NCI-H345 (cell line): Measurements from ENCODE around the gene ATP1A4.

Experiments used
- DNase-seq: peaks from one replicate; lab custom pipeline; 2025; lab: John Stamatoyannopoulos, UW

Gene ATP1A4

DNA sequence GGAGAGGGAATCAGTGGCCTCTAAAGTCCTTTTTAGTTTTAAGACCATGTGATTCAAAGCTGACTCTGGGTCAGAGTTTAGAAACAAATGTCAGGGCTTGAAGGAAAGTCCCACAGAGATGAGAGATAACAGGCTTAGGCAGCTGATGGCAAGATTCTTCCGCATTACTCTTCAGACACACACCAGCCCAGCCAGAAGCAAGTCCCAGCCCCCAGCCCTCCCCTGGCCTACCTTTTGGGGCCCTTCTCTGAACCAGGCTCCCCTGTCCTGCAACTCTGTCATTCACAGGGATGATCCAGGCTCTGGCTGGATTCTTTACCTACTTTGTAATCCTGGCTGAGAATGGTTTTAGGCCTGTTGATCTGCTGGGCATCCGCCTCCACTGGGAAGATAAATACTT, 25.8 kb downstream of the ATP1A4 start:
- no peak for DNase-seq

DNA sequence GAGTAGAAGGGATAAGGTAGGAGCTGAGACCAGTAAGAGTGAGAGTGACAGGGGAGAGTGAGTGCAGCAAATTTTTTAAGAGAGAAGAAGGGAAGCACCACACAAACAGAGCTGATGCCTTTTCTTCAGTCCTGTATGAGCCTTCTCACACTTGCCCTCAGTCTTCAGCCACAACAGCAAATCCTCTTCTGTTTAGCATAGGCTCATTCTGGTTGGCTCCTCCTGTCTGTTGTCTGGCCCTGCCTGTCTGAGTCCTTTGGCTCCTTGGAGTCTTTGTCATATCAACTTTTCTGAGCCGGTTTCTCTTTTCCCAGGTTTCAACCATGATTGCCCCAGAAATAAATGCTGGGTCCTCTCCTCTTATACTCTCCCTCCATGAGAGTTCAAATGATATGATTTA, 26.3 kb downstream of the ATP1A4 start:
- DNase-seq, result no peak

DNA sequence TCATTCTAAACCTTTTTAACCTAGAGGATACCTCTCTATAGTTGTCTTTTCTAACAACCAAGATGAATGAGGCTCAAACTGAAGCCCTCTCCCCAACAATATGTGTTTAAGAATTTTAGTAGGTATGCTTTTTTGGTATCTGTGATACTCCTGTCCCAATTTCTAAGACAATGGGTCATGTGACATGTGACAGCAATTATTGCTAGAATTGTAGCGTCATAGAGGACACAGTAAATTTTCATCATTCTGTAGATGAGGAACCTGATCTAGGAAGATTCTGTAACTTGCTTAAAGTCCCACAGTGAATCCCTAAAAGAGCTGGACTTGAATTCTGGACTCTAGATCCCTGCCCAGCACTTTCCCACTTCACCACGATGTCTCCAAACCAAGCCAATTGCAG, 27.3 kb downstream of the ATP1A4 start:
- DNase-seq, result no peak

DNA sequence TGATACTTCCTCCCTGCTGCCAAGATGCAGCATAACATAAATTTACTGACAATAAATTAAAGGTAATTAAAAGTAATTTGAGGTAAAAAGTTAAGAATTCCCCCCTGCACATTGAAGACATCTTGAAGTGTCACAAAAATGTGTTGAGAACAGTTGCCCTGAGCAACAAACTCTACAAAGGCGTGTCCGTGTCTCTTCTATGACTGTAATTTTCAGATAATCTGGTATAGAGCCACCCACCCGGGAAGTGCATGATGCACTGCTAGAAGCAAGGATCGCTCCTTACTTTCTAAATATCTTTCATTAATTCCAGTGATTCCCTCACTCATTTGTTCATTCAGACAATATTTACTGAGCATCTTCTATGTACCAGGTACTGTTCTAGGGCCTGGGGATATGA, 27.9 kb downstream of the ATP1A4 start:
- no peak for DNase-seq

DNA sequence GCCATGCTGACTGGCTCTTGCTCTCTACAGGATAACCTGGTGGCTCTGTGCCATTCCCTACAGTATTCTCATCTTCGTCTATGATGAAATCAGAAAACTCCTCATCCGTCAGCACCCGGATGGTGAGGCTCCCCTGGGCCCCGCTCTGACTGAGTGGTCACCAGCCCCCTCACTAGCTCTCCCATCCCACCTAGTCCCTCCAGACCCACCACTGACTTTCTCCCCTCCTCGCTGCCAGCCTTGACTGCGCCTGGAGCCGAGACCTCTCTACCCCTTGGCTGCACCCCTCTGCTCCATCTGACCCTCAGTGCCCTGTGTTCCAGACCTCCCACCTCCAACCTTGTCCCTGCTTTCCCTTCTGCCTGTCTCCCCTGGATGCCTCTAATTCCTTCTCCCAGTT, 34.8 kb downstream of the ATP1A4 start:
- DNase-seq, result no peak

DNA sequence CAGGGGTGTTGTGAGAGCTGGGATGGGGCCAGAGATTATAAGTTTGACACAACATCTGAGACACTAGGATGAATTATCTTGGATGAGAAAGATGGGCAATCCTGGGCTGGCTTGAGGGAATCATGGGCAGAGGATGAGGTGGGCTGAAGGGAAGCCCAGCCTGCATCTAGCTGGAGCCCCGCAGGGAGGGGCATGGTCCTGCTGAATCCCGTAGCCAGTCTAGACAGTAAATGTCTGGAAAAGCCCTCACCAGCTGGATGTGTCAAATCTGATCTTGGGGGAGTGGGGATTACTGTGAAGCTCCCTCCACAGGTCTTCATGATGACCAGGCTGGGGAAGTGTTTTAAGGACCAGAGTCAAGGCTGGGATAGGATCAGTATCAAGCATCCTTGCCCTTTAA, 35.3 kb downstream of the ATP1A4 start:
- no peak for DNase-seq

DNA sequence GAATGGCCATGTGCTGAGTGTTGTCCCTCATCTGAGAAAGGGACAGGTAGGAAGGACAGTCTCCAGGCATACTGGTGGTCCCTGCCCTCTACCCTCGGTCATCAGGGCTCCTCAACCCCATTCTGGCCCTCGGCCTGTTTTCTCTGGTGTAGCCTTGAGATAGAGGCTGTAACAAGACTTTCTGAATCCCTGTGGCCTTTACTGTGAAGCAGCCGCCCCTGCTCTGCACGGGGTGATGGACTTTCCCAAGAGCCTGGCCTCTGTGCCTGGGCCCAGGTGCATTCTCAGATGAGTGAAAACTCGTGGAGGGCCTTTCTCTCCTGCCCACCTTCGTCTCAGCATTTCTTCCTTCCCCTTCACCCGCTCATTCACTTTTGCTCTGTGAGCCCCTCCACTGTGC, 36.0 kb downstream of the ATP1A4 start:
- no peak for DNase-seq

DNA sequence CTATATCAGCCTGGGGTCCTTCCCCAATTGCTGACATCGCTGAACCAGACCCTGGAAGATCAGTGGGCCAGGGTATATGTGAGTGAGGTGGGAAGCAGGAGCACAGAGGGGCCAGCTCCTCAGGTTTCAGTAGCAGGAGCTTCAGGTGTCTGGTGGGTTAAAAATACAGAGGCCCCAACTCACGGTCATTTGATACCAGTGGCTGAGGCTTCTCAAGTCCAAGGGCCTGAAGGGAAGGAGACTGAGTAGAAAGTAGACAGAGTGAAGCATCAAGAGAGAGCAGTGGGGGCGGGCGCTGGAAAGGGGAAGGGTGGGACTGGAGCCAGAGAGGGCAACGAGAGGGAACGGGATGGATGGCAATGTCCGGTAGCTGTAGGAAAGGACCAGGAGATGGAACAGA, 36.9 kb downstream of the ATP1A4 start:
- no peak for DNase-seq

DNA sequence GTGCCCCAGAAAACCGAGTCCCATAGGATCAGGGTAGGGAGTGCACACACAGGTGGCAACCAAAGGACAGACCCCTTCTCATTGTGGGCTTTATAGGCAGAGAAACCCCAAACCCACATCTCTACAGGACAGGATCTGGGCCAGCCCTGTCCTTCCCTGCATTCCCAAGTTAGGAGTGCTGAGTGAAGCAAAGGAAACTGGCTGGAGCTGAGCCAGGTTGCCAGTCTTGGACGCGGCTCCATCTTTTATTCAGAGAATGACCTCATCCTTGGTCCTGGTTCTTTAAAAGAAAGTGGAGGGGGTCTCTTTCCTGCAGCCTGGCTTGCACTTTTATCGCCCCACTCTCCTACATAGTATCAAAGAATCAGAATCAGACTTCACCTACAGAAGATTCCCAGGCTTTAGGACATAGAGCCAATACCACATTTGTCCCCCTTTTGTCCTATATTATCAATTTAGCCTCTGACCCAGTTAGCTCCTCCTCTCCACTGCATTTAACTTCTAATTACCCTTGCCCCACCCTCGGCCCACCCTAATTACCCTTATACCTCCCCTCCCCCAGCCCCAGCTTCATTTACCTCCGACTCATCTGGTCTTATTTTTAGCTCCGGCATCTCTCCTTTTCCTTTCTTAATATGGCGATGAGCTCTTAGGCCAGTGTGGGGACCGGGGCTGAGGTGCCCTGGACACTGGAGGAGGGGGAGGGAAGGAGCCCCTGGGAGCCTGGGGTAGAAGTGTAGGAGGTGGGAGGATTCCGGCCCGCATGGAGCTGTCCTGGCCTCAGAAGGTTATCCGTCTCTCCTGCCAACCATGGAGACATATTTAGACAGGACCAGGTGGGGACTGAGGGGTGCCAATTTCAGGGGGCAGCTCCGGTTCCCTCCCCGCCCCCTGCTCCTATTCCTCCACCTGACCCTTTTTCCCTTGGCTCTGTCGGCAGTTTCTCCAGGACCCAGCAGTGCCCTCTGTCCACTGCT, 38.5 kb downstream of the ATP1A4 start, which contains the start of gene CASQ1:
Gene CASQ1, plus strand, starts transcription at position 927 of the 977 bp plus-strand sequence. CDS start 177 bp downstream, outside the sequence.
- no peak for DNase-seq

DNA sequence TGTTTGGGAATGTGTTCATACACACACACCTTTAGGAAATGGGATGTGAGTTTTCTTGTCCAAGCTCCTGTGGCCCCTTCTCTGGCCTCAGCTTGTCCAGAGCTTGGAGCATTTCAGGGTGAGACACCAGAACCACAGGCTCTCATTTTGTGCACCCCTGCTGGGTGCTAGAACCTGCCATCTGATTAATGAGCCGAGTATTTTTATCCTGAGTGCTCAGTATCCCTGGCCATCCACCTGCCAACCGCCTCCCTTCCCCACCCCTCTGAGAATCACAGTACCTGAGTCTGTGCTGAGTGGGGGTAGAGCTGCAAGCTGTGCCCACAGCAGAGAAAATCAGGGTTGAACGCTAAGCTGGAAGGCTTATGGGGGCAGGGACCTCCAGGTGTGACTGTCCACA, 40.4 kb downstream of the ATP1A4 start:
- no peak for DNase-seq

DNA sequence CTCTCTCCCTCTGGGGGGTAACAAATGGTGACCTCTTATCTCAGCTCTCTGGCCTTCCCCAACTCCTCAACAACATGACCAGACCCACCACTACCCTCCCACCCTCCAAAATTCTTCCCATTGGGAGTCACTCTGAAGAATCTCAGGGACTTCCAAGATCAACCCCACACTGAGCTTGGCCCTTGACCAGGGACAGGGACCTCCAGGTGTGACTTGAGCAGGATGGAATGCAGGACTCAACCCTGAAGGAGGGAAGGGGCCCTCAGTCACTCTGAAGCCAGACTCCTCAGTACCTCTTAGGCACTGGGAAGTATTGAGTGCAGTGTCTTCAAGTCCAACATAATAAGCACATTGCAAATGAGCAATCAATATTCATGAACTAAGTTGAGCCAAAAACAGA, 40.8 kb downstream of the ATP1A4 start:
- DNase-seq, result no peak

DNA sequence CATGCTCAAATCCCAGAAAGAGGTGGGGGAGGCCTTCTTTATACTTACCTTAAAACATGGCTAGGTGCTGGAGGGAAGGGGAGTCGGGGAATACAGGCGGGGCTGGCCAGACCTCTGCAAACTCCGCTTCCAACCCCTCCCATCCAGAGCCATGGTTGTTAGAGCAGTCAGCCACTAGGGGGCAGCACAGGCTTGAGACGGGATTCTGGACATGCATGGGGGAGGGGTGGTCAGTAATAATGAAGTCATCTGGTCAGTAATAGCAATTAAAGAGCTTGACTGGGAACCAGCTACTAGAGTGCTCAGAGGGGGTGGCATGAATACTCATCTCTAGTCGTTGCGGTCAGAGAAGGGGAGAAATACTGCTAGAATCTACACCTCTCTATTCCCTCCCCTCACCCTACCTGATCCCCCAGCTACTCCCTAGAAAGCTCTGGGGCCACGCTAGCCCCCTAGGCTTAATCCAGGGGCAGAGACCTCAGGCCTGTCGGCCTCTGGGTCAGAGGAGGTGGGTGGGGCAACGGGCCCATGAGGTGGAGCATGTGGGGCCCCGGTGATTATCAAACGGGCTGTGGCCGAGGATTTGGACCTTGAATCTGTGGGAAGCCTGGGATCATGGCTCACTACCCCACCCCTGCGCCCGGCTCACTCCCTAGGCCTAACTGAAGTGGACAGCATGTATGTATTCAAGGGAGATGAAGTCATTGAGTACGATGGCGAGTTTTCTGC, 41.9 kb downstream of the ATP1A4 start:
- peak; percentile 78 for DNase-seq

DNA sequence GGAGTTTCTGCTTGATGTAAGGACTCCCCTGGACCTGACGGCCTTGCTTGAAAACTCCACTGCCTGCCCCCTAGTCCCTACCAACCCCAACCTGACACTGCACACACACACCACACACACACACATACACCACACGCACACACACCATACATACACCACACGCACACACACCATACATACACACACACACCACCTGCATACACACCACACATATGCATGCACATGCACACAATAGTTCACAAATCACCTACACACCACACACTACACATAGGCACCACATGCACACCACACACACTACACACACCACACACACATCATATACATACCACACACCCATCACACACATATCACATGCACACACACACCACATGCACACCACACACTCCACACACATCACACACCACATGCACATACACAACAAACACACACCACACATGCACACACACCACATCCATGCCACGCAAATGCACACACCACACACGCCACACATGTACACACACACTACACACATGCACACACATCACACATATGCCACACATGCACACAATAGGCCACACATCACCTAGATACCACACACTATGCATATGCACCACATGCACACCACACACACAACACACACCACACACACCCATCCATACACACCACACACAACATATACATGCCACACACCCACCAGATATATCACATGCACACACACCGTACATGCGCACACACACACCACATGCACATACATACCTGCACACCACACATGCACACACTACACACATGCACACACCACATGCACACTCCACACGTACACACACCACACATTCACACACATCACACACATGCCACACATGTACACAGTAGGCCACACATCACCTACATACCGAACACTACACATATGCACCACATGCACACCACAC, 42.7 kb downstream of the ATP1A4 start:
- no peak for DNase-seq

DNA sequence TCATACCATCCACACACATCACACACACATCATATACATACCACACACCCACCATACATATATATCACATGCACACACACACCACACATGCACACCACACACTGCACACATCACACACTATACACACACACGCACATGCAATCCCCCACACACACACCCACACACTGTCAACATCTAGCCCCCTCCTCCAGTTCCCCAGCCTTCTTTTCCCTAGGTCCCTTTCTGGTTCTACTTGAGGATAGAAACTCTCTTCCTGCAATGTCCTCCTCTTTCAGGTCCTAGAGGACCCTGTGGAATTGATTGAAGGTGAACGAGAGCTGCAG, 43.3 kb downstream of the ATP1A4 start:
- DNase-seq, result no peak

DNA sequence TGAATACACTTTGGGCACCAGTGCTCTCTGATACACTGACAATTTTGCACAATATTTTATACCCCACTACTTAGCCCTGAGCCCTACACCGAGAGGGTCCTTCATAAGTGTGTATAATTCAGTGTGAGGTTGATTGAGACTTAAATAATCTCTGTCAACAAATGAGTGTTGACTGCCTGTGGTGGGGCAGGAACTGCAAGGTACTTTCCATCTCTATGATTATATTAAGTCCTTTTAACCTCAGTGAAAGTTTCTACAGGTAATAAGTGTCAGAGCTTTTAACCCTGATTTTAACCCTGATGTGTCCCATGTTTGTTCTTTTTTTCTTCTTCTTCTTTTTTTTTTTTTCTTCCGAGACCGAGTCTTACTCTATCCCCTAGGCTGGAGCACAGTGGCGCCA, 44.7 kb downstream of the ATP1A4 start:
- no peak for DNase-seq

DNA sequence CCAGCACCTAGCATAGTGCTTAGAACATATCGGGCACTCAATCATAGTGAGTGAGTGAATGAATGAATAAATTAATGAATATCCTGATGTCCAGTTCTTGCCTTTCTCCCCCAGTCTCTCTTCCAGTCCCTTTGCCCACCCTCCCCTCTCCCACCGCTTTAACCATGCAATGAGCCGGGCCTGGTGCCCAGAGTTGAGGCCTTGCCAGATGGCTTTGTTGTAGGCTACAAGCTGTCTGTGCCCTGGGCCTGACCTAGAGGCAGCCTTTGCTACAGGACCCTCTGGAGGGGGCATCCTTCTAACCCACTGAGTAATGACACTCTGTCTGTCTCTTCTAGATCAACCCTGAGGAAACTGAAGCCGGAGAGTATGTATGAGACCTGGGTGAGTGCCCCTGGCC, 45.8 kb downstream of the ATP1A4 start:
- DNase-seq, result no peak

DNA sequence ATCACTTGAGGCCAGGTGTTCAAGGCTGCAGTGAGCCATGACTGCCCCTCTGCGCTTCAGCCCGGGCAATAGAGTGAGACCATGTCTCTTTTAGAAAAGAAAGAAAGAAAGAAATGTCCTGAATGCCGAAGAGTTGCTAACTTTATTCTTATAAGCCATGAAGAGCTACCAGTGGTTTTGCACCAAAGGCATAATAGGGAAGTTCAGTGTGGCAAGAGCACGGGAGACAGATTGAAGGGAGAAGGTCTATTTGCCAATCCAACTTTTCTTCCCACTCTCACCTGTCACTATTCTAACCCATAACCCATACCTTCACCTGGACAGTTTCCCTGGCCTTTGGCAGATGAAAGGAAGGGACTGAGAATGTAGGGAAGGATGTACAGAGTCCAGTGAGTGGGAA, 49.4 kb downstream of the ATP1A4 start:
- no peak for DNase-seq

DNA sequence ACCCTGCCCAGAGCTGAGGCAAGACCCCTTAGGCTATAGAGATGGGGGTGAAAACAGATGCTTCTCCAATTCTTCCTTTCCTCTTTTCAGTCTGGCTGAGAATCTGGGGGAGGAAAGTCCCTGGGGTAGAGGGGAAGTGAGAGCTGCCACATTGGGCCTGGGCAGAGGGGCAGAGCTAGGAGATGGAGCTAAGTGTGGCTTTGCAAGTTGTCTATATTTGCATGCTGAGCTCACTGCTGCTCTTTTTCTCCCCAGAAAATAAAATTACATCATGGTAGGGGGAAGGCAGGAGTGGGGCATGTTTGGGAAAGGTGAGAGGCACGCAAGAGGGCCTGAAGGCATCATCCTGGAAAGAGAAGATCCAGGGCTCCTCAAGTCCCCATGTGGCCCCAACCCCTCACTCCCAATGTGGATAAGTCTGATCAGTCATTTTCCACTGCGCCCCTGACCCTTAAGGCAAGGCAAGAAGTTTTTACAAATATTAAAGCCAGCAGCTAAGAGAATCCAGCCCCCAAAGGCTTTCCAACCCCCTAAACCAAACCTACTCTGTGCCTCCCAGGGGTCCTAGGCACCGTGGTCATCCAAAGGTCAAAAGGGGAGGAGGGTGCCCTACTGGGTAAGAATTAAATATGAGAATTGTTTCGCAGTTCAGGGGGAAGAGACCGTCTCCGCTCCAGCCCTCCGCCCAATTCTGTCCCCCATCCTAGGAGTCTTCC, 53.3 kb downstream of the ATP1A4 start:
- no peak for DNase-seq

DNA sequence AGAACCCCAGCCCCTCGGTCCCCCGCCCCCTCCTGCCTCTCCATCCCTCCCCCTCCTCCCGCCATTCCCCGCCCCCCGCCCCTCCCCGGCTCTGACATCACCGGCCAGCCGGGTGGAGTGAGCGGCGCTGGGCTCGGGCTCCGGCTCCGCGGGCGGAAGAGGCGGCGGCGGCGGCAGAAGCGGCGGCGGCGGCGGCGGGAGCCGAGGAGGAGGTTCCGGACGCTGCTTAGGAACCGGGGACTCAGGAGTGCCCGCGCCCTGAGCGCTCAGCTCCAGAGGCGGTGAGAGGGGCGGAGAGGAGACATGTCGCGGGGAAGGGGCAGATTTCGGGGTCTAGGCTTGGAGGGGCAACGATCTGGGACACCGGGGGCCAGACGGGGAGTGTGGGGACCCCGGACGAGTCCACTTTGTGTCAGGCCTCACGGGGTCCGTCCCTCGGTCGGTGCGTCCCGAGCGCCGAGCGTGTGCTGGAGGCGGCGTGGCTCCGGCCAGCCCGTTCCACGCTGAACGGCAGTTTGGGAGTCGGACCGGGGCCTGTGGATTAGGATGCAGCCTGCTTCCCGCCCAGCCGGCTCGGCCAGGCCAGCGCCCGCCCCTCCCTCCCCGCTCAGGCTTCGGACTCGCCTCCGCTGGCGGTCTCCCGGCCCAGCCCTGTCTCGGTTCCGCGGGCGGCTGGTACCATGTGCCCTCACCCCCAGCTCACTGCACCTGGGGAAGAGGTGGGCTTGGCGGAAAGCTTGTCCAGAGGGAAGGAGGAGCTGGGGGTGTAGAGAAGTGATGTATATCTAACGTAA, 54.0 kb downstream of the ATP1A4 start, which contains the start of gene PEA15:
Gene PEA15, plus strand, starts transcription at position 143 of the 794 bp plus-strand sequence. CDS start 6,161 bp downstream, outside the sequence.
- peak; percentile 74 for DNase-seq

DNA sequence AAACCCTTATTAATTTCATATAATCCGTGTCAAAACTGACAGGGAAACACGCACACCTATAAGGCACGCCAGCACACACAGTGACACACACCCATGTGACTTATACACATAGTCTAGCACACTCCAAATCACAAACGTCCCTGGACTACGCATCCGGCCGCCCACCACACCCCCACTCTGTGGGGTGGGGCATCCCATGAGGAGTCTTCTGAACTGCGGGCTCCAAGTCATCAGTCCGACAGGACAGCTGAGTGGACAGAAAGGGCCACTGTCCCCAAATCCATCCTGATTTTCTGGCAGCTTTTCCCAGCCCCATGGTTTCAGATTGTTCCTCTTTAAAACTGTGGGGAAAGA, 54.6 kb downstream of the ATP1A4 start:
- DNase-seq, result no peak
